ENCODE measurements around the gene LNX2.

Gene LNX2

DNA sequence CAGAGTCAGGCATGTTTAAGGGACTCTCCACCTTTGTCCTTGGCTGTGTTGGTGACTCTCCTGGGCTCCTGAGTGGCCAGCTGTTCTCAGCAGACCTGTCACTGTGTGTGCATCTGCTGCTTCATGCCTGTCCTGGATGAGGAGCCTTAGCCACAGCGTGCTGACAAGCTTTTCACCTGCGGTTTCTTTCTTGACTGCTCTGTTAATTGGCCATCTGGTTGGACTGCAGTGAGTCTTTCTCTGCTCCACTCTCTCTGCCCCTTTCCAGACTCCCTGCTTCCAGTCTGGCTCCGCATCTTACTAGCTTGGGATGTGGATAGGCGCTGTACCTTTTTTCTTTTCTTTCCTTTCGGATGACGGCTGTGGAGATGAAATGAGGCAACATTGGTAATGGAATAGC is 40.2 kb upstream of the LNX2 start:
- TF ChIP-seq EZH2phosphoT487 (IDR thresholded peaks at IDR 0.05; ENCODE audit: low read depth) (no peak), CTCF (IDR thresholded peaks at IDR 0.05; ENCODE audit: low read depth, low read length) (no peak)
- no peak overlapping the region for H3K9ac ChIP-seq (ENCODE audit: low read length)
- H3K4me2 ChIP-seq (ENCODE audit: low read length) = no peak overlapping the region
- H3K27ac ChIP-seq (ENCODE audit: low read length) = no peak overlapping the region
- H4K20me1 ChIP-seq (ENCODE audit: insufficient read depth, low read length) = peaks cover 3% of the 10 kb centered on the region; the same call in 1 of the 2 replicates
- H3K4me1 ChIP-seq (ENCODE audit: low read length) = no peaks in the 10 kb centered on the region; the same call in 1 of the 2 replicates
- no peaks in the 10 kb centered on the region for H3K9me3 ChIP-seq (ENCODE audit: insufficient read depth, low read length)
- H3K36me3 ChIP-seq (replicated peaks; ENCODE audit: low read depth, low read length) = peaks cover 26% of the 10 kb centered on the region
- peaks cover 61% of the 10 kb centered on the region for H3K79me2 ChIP-seq (ENCODE audit: low read length)
- no peaks in the 10 kb centered on the region for H3K27me3 ChIP-seq (ENCODE audit: low read depth, low read length)
- H2AFZ ChIP-seq (ENCODE audit: low read depth, low read length) = no peak overlapping the region
- no peak overlapping the region for H3K4me3 ChIP-seq (ENCODE audit: low read length)

GRCh38 chr13:27659145-27659865 is 39.0 kb upstream of the LNX2 start:
- H3K27me3 ChIP-seq (ENCODE audit: low read depth, low read length) = no peaks in the 10 kb centered on the region
- H3K79me2 ChIP-seq (ENCODE audit: low read length) = peaks cover 70% of the 10 kb centered on the region
- no peaks in the 10 kb centered on the region for H3K9me3 ChIP-seq (ENCODE audit: insufficient read depth, low read length)
- H3K4me3 ChIP-seq (ENCODE audit: low read length) = no peak overlapping the region
- peaks cover 3% of the 10 kb centered on the region; the same call in 1 of the 2 replicates for H4K20me1 ChIP-seq (ENCODE audit: insufficient read depth, low read length)
- no peak overlapping the region for H3K27ac ChIP-seq (ENCODE audit: low read length)
- H3K4me2 ChIP-seq (ENCODE audit: low read length) = no peak overlapping the region
- TF ChIP-seq CTCF (IDR thresholded peaks at IDR 0.05; ENCODE audit: low read depth, low read length) = no peak
- no peak for TF ChIP-seq EZH2phosphoT487 (IDR thresholded peaks at IDR 0.05; ENCODE audit: low read depth)
- no peak overlapping the region for H3K9ac ChIP-seq (ENCODE audit: low read length)
- H2AFZ ChIP-seq (ENCODE audit: low read depth, low read length) = no peak overlapping the region
- peaks cover 32% of the 10 kb centered on the region for H3K36me3 ChIP-seq (replicated peaks; ENCODE audit: low read depth, low read length)
- H3K4me1 ChIP-seq (ENCODE audit: low read length) = no peaks in the 10 kb centered on the region; the same call in 1 of the 2 replicates

DNA sequence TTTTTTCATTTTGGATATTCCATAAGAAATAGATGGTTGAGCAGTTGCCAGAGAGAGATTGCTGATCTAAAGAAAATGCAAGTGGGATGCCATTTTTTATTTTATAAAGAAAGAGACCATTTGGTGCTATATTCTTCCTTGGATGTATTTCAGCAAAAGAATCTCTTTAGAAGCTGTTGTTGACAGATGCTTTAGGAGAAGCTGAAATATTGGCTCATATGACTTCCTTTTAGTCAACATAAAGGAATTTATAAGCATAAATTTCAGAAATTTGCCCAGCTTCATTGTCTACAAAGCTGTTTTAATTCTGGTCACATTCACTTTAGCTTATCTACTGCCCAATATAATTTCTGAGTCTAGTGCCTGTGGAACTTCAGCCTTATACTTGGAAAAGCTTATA is 38.2 kb upstream of the LNX2 start:
- H2AFZ ChIP-seq (ENCODE audit: low read depth, low read length) = no peak overlapping the region
- H3K27me3 ChIP-seq (ENCODE audit: low read depth, low read length) = no peaks in the 10 kb centered on the region
- no peak overlapping the region for H3K27ac ChIP-seq (ENCODE audit: low read length)
- H3K36me3 ChIP-seq (replicated peaks; ENCODE audit: low read depth, low read length) = peaks cover 30% of the 10 kb centered on the region
- H3K9me3 ChIP-seq (ENCODE audit: insufficient read depth, low read length) = no peaks in the 10 kb centered on the region
- H3K4me1 ChIP-seq (ENCODE audit: low read length) = no peaks in the 10 kb centered on the region; the same call in 1 of the 2 replicates
- TF ChIP-seq EZH2phosphoT487 (IDR thresholded peaks at IDR 0.05; ENCODE audit: low read depth) (no peak), CTCF (IDR thresholded peaks at IDR 0.05; ENCODE audit: low read depth, low read length) (no peak)
- no peak overlapping the region for H3K9ac ChIP-seq (ENCODE audit: low read length)
- H3K4me2 ChIP-seq (ENCODE audit: low read length) = no peak overlapping the region
- H3K79me2 ChIP-seq (ENCODE audit: low read length) = peaks cover 63% of the 10 kb centered on the region
- peaks cover 3% of the 10 kb centered on the region; the same call in 1 of the 2 replicates for H4K20me1 ChIP-seq (ENCODE audit: insufficient read depth, low read length)
- H3K4me3 ChIP-seq (ENCODE audit: low read length) = no peak overlapping the region

DNA sequence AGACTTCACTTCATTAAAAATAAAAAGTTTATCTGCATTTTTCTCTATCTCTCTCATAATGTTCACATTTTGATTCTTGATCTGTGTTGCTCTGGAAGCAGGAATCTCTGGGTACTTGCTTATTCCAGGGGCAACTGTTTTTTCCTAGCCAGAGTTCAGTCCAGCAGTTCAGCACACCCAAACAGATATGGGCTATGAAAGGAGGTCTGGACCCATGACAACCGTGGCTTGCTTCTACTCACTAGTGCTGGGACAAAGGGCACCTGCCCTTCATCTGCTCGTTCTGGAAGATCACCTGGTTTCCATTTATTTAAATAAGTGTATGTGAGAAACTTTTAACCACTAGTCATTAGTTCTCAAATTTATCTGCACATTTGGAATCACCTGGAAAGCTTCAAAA is 37.4 kb upstream of the LNX2 start:
- Histone ChIP-seq H3K4me3 (ENCODE audit: low read length) (no peak overlapping the region), H3K9ac (ENCODE audit: low read length) (no peak overlapping the region), H3K9me3 (ENCODE audit: insufficient read depth, low read length) (no peaks in the 10 kb centered on the region), H2AFZ (ENCODE audit: low read depth, low read length) (no peak overlapping the region), H4K20me1 (ENCODE audit: insufficient read depth, low read length) (no peaks in the 10 kb centered on the region), H3K36me3 (replicated peaks; ENCODE audit: low read depth, low read length) (peaks cover 30% of the 10 kb centered on the region), H3K4me2 (ENCODE audit: low read length) (no peak overlapping the region), H3K27ac (ENCODE audit: low read length) (no peak overlapping the region), H3K79me2 (ENCODE audit: low read length) (peaks cover 57% of the 10 kb centered on the region), H3K27me3 (ENCODE audit: low read depth, low read length) (no peaks in the 10 kb centered on the region), H3K4me1 (ENCODE audit: low read length) (no peaks in the 10 kb centered on the region; the same call in 1 of the 2 replicates)
- TF ChIP-seq EZH2phosphoT487 (IDR thresholded peaks at IDR 0.05; ENCODE audit: low read depth) (no peak), CTCF (IDR thresholded peaks at IDR 0.05; ENCODE audit: low read depth, low read length) (no peak)
